OCI-LY3 (cell line): ENCODE data around the gene UBAP2L.

Experiments used
- EZH2phosphoT487 ChIP-seq: fragments of 200-600 bp; shearing (Covaris generic); IDR thresholded peaks from 2 replicates; pipeline ENCODE4 v1.6.1; 2018; ENCODE audit warnings: antibody characterized with exemption, mixed run types, low read depth
- TF ChIP-seq, protein P1 (sequence below): fragments of 200-600, 300-600 bp; sonication (generic); IDR thresholded peaks from 2 replicates; pipeline ENCODE4 v1.5.1; 2014; ENCODE audit warnings: antibody characterized with exemption, low read length, low read depth

DNA sequence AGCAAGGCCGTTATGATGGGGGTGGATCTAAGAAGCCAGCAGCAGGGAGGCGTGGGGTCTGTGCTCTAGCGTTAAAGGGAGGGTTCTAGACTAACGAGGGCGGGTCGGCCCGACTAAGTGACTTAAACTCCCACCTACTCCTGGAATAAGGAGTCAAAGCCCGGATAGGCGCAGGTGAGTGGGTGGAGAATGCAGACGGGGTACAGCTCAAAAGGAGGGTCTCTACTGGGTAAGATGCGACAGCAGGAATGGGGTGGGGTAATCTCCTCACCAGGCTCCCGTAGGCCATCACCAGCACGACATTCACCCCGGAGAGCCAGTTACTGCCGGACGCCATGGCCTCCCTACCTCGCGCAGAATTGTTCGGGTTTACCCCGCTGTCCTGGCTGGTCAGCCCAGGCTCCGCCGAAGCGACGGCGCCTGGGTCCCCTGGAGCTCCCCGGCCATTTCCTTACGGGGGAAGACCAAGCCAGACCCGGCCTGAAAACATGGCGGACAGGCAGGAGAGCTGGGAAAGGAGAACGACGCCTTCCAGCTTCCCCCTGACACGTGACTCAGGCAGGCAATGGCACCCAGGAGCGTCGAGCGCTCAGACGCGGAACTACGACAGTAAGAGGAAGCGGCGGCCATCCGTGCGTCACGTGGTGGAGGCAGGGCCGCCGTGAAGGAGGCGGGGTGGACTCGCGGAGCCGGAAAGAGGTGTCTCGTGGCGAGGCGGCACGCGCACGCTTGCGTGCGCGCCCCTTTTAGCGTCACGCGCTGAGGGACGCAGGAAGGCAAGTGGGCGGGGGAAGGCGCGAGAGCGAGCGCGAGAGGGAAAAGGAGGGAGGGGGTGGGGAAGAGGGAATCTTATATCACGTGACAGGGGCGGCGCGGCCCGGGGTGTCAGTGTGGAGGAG, at the start of gene UBAP2L:
- TF ChIP-seq, protein P1, sequence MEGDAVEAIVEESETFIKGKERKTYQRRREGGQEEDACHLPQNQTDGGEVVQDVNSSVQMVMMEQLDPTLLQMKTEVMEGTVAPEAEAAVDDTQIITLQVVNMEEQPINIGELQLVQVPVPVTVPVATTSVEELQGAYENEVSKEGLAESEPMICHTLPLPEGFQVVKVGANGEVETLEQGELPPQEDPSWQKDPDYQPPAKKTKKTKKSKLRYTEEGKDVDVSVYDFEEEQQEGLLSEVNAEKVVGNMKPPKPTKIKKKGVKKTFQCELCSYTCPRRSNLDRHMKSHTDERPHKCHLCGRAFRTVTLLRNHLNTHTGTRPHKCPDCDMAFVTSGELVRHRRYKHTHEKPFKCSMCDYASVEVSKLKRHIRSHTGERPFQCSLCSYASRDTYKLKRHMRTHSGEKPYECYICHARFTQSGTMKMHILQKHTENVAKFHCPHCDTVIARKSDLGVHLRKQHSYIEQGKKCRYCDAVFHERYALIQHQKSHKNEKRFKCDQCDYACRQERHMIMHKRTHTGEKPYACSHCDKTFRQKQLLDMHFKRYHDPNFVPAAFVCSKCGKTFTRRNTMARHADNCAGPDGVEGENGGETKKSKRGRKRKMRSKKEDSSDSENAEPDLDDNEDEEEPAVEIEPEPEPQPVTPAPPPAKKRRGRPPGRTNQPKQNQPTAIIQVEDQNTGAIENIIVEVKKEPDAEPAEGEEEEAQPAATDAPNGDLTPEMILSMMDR = no peak
- no peak for TF ChIP-seq EZH2phosphoT487
